Fibroblast of skin of back (primary cell): ENCODE measurements around the gene SUPT3H.

Source experiments
- DNase-seq: peaks from one replicate; pipeline ENCODE4 v3.0.0-alpha.2; 2013

The SUPT3H gene

DNA sequence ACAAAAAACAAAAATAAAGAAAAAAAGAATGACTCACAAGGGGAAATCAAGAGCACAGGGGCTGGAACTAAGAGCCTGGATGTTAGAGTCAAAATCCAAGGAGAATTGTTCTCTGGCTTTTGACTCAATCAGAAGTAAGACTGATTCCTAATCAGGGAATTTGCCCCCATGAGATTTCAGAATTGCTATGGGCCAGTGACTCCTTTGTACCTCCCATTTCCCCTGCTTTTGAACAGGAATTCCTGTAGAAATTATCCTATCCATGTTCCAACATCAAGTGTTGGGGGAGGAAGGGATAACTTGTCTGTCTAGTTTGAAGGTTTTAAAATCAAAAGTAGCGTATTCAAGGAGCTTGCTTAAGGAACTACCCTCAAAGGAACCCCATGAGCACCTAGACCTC, 593.5 kb downstream of the SUPT3H start:
- no peak for DNase-seq

DNA sequence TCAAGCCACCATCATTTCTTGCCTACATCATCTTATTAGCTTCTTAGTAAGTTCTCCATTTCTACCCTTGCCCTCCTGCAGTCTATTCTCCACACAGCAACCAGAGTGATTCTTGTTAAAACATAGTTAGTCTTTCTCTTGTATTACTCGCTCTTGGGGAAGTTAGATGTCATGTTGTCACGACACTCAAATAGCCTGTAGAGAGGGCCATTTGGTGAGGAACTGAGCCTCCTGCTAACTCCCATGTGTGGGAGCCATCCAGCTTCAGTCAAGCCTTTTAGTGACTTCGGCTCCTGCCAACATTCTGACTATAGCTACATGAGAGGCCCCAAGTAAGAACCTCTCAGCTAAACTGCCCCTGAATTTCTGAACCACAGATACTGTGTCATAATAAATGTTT, 594.8 kb downstream of the SUPT3H start:
- DNase-seq: no peak

GRCh38 chr6:44781912-44782597, 595.7 kb downstream of the SUPT3H start:
- no peak for DNase-seq

GRCh38 chr6:44780161-44780560, 597.6 kb downstream of the SUPT3H start:
- DNase-seq: no peak

GRCh38 chr6:44779130-44779826, 598.5 kb downstream of the SUPT3H start:
- no peak for DNase-seq
